ENCODE results near the gene VWF.

The VWF gene

DNA sequence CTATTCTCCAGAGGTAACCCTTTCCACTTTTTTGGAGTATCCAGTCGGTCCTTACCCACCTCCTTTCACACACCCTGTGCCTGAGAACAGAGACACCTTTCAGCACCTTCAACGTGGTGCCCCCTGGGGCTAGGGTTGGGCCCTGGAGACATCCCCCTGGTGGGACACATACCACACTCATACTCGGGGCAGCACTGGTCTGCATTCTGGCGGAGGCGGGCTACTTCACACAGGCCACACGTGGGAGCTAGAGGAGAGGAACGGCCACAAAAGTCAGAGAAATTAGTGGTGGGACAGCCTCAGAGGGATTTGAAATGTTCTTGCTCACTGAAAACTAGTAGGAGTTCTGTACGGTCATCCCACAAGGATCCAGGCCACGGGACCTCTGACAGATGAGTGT, 139.6 kb downstream of the VWF start:
- TF ChIP-seq, protein P1, sequence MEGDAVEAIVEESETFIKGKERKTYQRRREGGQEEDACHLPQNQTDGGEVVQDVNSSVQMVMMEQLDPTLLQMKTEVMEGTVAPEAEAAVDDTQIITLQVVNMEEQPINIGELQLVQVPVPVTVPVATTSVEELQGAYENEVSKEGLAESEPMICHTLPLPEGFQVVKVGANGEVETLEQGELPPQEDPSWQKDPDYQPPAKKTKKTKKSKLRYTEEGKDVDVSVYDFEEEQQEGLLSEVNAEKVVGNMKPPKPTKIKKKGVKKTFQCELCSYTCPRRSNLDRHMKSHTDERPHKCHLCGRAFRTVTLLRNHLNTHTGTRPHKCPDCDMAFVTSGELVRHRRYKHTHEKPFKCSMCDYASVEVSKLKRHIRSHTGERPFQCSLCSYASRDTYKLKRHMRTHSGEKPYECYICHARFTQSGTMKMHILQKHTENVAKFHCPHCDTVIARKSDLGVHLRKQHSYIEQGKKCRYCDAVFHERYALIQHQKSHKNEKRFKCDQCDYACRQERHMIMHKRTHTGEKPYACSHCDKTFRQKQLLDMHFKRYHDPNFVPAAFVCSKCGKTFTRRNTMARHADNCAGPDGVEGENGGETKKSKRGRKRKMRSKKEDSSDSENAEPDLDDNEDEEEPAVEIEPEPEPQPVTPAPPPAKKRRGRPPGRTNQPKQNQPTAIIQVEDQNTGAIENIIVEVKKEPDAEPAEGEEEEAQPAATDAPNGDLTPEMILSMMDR (IDR thresholded peaks at IDR 0.05; ENCODE audit: insufficient read depth, low read depth, low read length, missing control alignments): no peak
- no peak overlapping the region for H3K4me3 ChIP-seq (ENCODE audit: low read length)
- DNase-seq (ENCODE audit: low read depth): no peak

DNA sequence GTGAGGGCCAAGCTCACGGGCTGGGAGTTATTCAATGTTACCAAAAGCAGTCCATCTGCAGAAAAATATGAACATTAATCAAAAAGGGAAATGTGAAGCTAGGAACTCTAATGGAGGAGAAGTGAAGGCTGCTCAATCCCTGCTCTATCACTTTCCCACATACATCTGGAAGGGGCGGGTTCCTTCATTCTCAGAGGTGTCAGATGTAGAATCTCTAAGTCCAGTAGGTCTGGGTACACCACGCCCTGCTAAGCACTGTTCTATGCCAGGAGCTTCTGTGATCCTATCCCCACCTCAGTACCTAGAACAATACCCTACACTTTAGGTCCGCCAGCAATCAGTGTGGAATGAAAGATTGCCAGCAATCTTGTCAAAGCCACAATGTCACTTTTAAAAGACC, 142.4 kb downstream of the VWF start:
- H3K4me3 ChIP-seq (ENCODE audit: low read length): no peak overlapping the region
- TF ChIP-seq, protein P1 (IDR thresholded peaks at IDR 0.05; ENCODE audit: insufficient read depth, low read depth, low read length, missing control alignments): no peak
- no peak for DNase-seq (ENCODE audit: low read depth)

DNA sequence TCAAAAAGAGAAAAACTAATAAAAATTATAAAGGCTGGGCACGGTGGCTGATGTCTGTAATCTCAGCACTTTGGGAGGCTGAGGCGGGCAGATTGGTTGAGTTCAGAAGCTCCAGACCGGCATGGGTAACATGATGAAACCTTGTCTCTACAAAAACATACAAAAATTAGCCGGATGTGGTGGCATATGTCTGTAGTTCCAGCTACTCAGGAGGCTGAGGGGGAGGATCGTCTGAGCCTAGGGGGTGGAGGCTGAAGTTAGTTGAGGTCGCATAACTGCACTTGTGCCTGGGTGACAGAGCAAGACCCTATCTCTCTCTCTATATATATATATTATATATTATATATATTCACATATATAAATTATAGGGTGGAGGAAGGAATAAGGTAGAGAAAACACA, 146.9 kb downstream of the VWF start:
- no peak overlapping the region for H3K4me3 ChIP-seq (ENCODE audit: low read length)
- TF ChIP-seq, protein P1 (IDR thresholded peaks at IDR 0.05; ENCODE audit: insufficient read depth, low read depth, low read length, missing control alignments): no peak
- DNase-seq (ENCODE audit: low read depth): no peak

DNA sequence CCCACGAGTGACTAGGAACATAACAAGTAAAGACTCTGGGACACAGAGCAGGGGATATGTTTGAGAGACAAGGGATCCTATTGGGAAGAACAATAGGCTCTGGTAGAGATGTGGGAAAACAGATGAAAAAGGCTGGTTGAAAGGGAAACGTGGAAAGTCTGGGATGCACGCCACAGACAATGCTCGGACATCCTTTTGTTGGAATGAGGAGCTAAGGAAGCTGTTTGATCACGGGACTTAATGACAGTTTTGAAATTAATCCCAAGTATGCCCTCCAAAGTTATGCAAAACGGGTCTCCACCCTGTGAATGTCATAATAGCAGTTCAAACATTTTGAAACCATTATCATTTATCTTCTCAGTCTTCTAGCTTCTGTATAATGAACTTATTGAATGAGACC, 147.8 kb downstream of the VWF start:
- TF ChIP-seq, protein P1 (IDR thresholded peaks at IDR 0.05; ENCODE audit: insufficient read depth, low read depth, low read length, missing control alignments): no peak
- DNase-seq (ENCODE audit: low read depth): no peak
- no peak overlapping the region for H3K4me3 ChIP-seq (ENCODE audit: low read length)

DNA sequence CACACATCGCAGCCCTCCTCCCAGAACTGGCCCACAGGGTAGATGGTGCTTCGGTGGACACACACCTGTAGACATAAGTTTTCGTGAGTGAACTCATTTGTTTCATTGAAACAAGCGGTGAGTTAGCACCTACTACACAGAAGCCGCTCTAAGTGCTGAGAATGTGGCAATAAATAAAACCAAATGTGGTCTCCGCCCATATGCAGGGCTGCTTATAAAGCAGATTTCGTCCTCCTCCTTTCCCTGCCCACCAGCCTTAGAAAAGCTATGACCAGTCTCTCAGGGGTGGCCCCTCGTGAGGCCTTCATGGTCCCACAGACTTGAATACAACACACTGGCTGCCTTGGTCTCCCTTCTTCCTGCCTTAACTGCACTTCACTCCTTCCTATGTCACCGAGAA, 148.3 kb downstream of the VWF start:
- TF ChIP-seq, protein P1 (IDR thresholded peaks at IDR 0.05; ENCODE audit: insufficient read depth, low read depth, low read length, missing control alignments): no peak
- DNase-seq (ENCODE audit: low read depth): no peak
- no peak overlapping the region for H3K4me3 ChIP-seq (ENCODE audit: low read length)

DNA sequence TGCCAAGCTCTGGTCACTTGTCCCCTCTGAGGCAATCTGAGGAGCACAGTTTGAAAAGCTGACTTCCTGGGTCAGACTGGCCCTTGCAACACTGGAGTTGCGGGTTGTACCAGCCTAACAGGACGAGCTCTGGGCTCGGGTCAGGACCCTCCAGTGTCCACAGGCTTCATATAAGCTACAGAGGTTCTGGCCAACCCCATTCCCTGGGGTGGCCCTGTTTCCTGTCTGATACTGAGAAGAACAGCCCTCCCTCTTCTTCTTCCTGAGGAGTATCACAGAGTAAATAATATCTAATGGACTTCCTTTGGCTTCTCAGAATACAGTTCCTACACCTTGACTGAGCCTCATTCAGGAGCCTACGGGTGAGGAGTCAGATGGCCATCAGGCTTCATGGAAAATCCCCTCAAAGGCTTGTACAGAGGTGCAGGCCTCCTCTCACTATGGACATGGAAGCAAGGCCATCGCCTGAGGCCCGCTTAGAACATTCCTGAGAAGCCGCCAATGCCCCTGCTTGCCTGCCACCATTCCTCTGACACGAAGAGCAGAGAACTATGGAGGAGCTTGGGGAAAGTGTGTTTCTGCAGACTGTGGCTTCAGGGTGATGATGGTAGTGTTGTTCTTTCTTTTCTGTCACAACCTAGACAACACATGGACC, 150.9 kb downstream of the VWF start:
- H3K4me3 ChIP-seq (ENCODE audit: low read length): no peak overlapping the region
- TF ChIP-seq, protein P1 (IDR thresholded peaks at IDR 0.05; ENCODE audit: insufficient read depth, low read depth, low read length, missing control alignments): no peak
- DNase-seq (ENCODE audit: low read depth): no peak

DNA sequence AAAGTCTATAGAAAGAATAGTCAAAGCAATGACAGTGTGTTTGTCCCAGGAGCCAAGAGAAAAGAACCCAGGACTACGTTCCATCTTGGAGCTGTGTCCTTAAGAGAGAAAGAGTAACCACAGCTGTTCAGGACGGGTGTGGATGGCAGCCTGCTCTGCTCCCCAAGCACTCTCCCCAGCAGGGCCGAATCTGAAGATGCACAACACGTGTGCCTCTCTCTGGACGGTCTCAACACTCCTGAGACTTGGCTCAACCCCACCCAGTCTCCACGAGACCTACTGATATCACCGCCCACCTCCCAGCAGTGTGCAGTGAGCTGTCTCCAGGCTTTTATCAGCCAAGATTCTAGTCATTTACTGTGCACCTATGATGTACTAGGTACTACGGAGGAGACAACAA, 152.1 kb downstream of the VWF start:
- DNase-seq (ENCODE audit: low read depth): no peak
- TF ChIP-seq, protein P1 (IDR thresholded peaks at IDR 0.05; ENCODE audit: insufficient read depth, low read depth, low read length, missing control alignments): no peak

More for the DNA sequence above, 152.1 kb downstream of the VWF start:
- no peak overlapping the region for H3K4me3 ChIP-seq (ENCODE audit: low read length)
